HepG2 (cell line): ENCODE results near the gene KLK7. TPM values are rescaled to one million over a fixed set of nuclear protein-coding genes. Genes with fewer than 3 reads are reported as not detected.
A peak's percentile ranks its signal among the peaks of the same experiment; 100 is the strongest.

Source experiments
- ATAC-seq: fragments of 200-7000 bp; cut with Tn5 transposase; 3 replicates; pipeline ENCODE4 v1.9.1; 2020; ENCODE audit warnings: mild to moderate bottlenecking, moderate library complexity
- BruUV-seq: library from RNA; stranded (reverse); fragments of 400-500 nt; replicated peaks from 2 replicates; lab custom pipeline; 2021; lab: Mats Ljungman, UMichigan
- CTCF ChIA-PET: fragments of 300-600 bp; formaldehyde crosslinking; extraction: SDS; loops from one replicate; lab custom pipeline; 2021; ENCODE audit warnings: low total read pairs, inconsistent platforms, low intra/inter-chr PET ratio; lab: Yijun Ruan, JAX
- POLR2A ChIA-PET: fragments of 350-600 bp; sonication (Branson Sonifier 250); formaldehyde crosslinking; loops from one replicate; lab custom pipeline; 2020; ENCODE audit warnings: antibody characterized with exemption, inconsistent platforms; lab: Yijun Ruan, JAX
- DNase-seq: peaks from one replicate; pipeline ENCODE4 v3.0.0-alpha.2; 2015; ENCODE audit warnings: low spot score
- FAIRE-seq: peaks from 3 replicates; lab custom pipeline; 2011; peaks lifted over from hg19 to GRCh38; lab: Jason Lieb, UNC
- H2AFZ ChIP-seq: one replicate; pipeline ENCODE4 v1.6.1; 2011; ENCODE audit warnings: low read length, inconsistent platforms
- H3K27ac ChIP-seq: fragments of 300-600 bp; 3 replicates; pipeline ENCODE4 v1.8.0; 2011; ENCODE audit warnings: mixed run types, mild to moderate bottlenecking, mixed read lengths, low read length, inconsistent platforms; ENCODE audit not compliant: insufficient read depth; ENCODE audit errors: extremely low read length
- H3K27me3 ChIP-seq, 2 experiments: fragments of 200-600 bp in 1 of 2; 2 replicates in 1 of 2; 3 replicates in 1 of 2; pipeline versions ENCODE4 v1.6.0 to v1.8.0; 2011; ENCODE audit warnings: low read length in 2 of 2, mild to moderate bottlenecking in 2 of 2, moderate library complexity in 2 of 2, inconsistent platforms in 1 of 2; ENCODE audit not compliant: insufficient read depth in 2 of 2, control insufficient read depth in 1 of 2
- H3K36me3 ChIP-seq, 2 experiments: fragments of 200-600 bp in 1 of 2; replicated peaks in 1 of 2; 2 replicates in 1 of 2; 3 replicates in 1 of 2; pipeline versions ENCODE4 v1.5.1 to v1.8.0; 2011; ENCODE audit warnings: low read length in 2 of 2, inconsistent platforms in 1 of 2; ENCODE audit not compliant: insufficient read depth in 2 of 2, control insufficient read depth in 1 of 2
- H3K4me1 ChIP-seq: 2 replicates; pipeline ENCODE4 v1.5.1; 2012; ENCODE audit warnings: low read length, inconsistent platforms; ENCODE audit not compliant: insufficient read depth
- H3K4me2 ChIP-seq: 2 replicates; pipeline ENCODE4 v1.6.0; 2011; ENCODE audit warnings: low read depth, low read length, inconsistent platforms
- H3K4me3 ChIP-seq, 3 experiments: fragments of 200-600 bp in 1 of 3; sonication (generic), shearing (Covaris generic) in 1 of 3; replicated peaks in 1 of 3; 2 replicates each; pipeline ENCODE4 v1.5.1; 2011 to 2016; ENCODE audit warnings: low read length in 3 of 3, inconsistent platforms in 2 of 3, low read depth in 2 of 3, mild to moderate bottlenecking in 2 of 3, control low read depth in 1 of 3, mixed read lengths in 1 of 3; ENCODE audit not compliant: insufficient read depth in 1 of 3
- H3K79me2 ChIP-seq: one replicate; pipeline ENCODE4 v1.6.1; 2011; ENCODE audit warnings: low read length, inconsistent platforms; ENCODE audit not compliant: insufficient read depth
- H3K9ac ChIP-seq: 2 replicates; pipeline ENCODE4 v1.6.0; 2011; ENCODE audit warnings: mild to moderate bottlenecking, low read depth, low read length, inconsistent platforms; ENCODE audit not compliant: insufficient read depth
- H3K9me3 ChIP-seq: 2 replicates; pipeline ENCODE4 v1.5.1; 2012; ENCODE audit warnings: mild to moderate bottlenecking, low read length
- H4K20me1 ChIP-seq: 2 replicates; pipeline ENCODE4 v1.6.0; 2011; ENCODE audit warnings: inconsistent platforms, mild to moderate bottlenecking, low read length, moderate library complexity; ENCODE audit not compliant: insufficient read depth
- NFYB ChIP-seq: sonication (generic); formaldehyde crosslinking; IDR thresholded peaks from 2 replicates; pipeline ENCODE4 v1.4.0; 2020; ENCODE audit warnings: missing genetic modification reagents
- POGZ ChIP-seq: sonication (generic); formaldehyde crosslinking; IDR thresholded peaks from 2 replicates; pipeline ENCODE4 v1.4.0; 2020; ENCODE audit warnings: mild to moderate bottlenecking, missing genetic modification reagents
- SIN3A ChIP-seq: IDR thresholded peaks from 2 replicates; pipeline ENCODE4 v1.6.1; 2011; ENCODE audit warnings: low read depth, mild to moderate bottlenecking, control low read depth, low read length, borderline replicate concordance
- SIX4 ChIP-seq: sonication (generic); formaldehyde crosslinking; IDR thresholded peaks from 2 replicates; pipeline ENCODE4 v1.4.0; 2020; ENCODE audit warnings: missing genetic modification reagents
- USF2 ChIP-seq, 2 experiments: sonication (generic) in 1 of 2; formaldehyde crosslinking in 1 of 2; IDR thresholded peaks; 2 replicates each; pipeline versions ENCODE4 v1.5.1 to v1.6.1; 2011 to 2020; ENCODE audit warnings: borderline replicate concordance in 1 of 2, low read depth in 1 of 2, low read length in 1 of 2, mild to moderate bottlenecking in 1 of 2, missing genetic modification reagents in 1 of 2, moderate library complexity in 1 of 2
- ZBTB2 ChIP-seq: sonication (generic); formaldehyde crosslinking; IDR thresholded peaks from 2 replicates; pipeline ENCODE4 v1.8.0; 2022; ENCODE audit warnings: low read depth, missing genetic modification reagents
- ZNF512B ChIP-seq: sonication (generic); formaldehyde crosslinking; IDR thresholded peaks from 2 replicates; pipeline ENCODE4 v1.5.1; 2020; ENCODE audit warnings: missing genetic modification reagents, mild to moderate bottlenecking, borderline replicate concordance
- ZNF83 ChIP-seq: sonication (generic); formaldehyde crosslinking; IDR thresholded peaks from 2 replicates; pipeline ENCODE4 v1.4.0; 2020; ENCODE audit warnings: missing genetic modification reagents, mild to moderate bottlenecking, borderline replicate concordance
- WGBS: methylation state at CpG from one replicate; pipeline ENCODE4 v1.1.6; 2017; ENCODE audit warnings: low lambda C conversion rate; 5-methylcytosine and 5-hydroxymethylcytosine counted together
- in situ Hi-C: cut with HindIII; loops from 2 replicates; pipeline ENCODE4 v1.10.0; 2017; ENCODE audit warnings: low pct_unique_long_range_greater_than_20kb; ENCODE audit not compliant: extremely low pct_ligation_motif_present
- intact Hi-C: fragments of 100-400 bp; cut with micrococcal nuclease; formaldehyde crosslinking; loops from one replicate; pipeline ENCODE4 v1.10.0; 2022; ENCODE audit not compliant: unreplicated experiment
- polyA plus RNA-seq, 8 experiments: library from polyadenylated mRNA; depleted of rRNA in 3 of 8; stranded (reverse) in 7 of 8; unstranded in 1 of 8; fragments of >200 nt; fragmentation: Illumina TruSeq in 4 of 8; extraction: Trizol in 4 of 8; gene quantifications; 2 replicates each; pipeline versions ENCODE4 v1.2.1 to v1.2.3, GENCODE V29; 2011 to 2016; ENCODE audit warnings: low read depth in 4 of 8, missing spikeins in 1 of 8, mixed read lengths in 1 of 8; ENCODE audit not compliant: insufficient read depth in 1 of 8
- total RNA-seq, 5 experiments: library from RNA; depleted of rRNA; stranded (reverse); fragments of >200 nt; fragmentation: Illumina TruSeq; extraction: Trizol; gene quantifications; 2 replicates each; pipeline ENCODE4 v1.2.3, GENCODE V29; 2016; ENCODE audit warnings: low read depth in 1 of 5

Gene KLK7
- total and polyA plus RNA-seq, 2 of the 13 experiments (the other 11 are each of a cell fraction or from before 2014, with no cell fraction given) = not detected

GRCh38 chr19:50994129-50994528 lies 10.4 kb upstream of the KLK7 start:
- H4K20me1 ChIP-seq = no peaks in the 10 kb centered on the region
- CTCF ChIA-PET = no interaction called here
- no peak overlapping the region for H2AFZ ChIP-seq
- DNase-seq (no peak), ATAC-seq (no peak), FAIRE-seq (no peak)
- H3K4me2 ChIP-seq = no peak overlapping the region
- H3K36me3 ChIP-seq = no peaks in the 10 kb centered on the region
- H3K4me1 ChIP-seq = no peaks in the 10 kb centered on the region
- no peaks in the 10 kb centered on the region for H3K9me3 ChIP-seq
- WGBS = 0% methylated on average over 1 of the region's 2 CpGs
- H3K4me3 ChIP-seq = no peak overlapping the region
- POLR2A ChIA-PET = no interaction called here
- TF ChIP-seq ZNF83 (CRISPR knock-in tag) (no peak), ZNF512B (CRISPR knock-in tag) (no peak), SIN3A (no peak), NFYB (peak; percentile 33; the same call in 1 of the 2 replicates), SIX4 (CRISPR knock-in tag) (no peak), USF2 (IDR thresholded peaks at IDR 0.05; ENCODE audit: low read depth, low read length) (peak; percentile 43; the same call in 1 of the 2 replicates), USF2 (CRISPR knock-in tag; IDR thresholded peaks at IDR 0.05; ENCODE audit: borderline replicate concordance) (no peak; the same call in 1 of the 2 replicates), ZBTB2 (CRISPR knock-in tag) (no peak), POGZ (CRISPR knock-in tag) (no peak)
- H3K79me2 ChIP-seq = no peaks in the 10 kb centered on the region
- intact Hi-C loops = no loop called here
- no TSS peak for BruUV-seq
- H3K27me3 ChIP-seq = peaks cover 1 to 8% of the 10 kb centered on the region in 2 experiments; a peak in 1 of 5 replicates
- in situ Hi-C loops = no loop called here
- no peak overlapping the region for H3K9ac ChIP-seq
- no peak overlapping the region for H3K27ac ChIP-seq
